CD4-positive, alpha-beta T cell treated with Interleukin-15 for 4 hours (primary cell): Measurements from ENCODE around the gene STRN.
"Not testable (repeated sequence)": the region's sequence is repeated elsewhere in the genome, so short reads cannot be mapped to it uniquely, and the experiment has no call there.

ENCODE experiments used
- DNase-seq: peaks from one replicate; pipeline ENCODE4 v3.0.0-alpha.2; 2020; ENCODE audit warnings: low spot score

STRN gene

GRCh38 chr2:36912695-36913094 is 53.6 kb downstream of the STRN start:
- DNase-seq = no peak

- no peak for DNase-seq
These were observed 55.3 kb downstream of the STRN start for GRCh38 chr2:36911012-36911411.

- no peak for DNase-seq
These were observed 60.1 kb downstream of the STRN start for GRCh38 chr2:36906277-36906676.

- DNase-seq = no peak
These were observed 61.7 kb downstream of the STRN start for GRCh38 chr2:36904636-36905035.

- DNase-seq = no peak
These were observed 63.8 kb downstream of the STRN start for GRCh38 chr2:36902385-36903120.

GRCh38 chr2:36892805-36893204 is 73.5 kb downstream of the STRN start:
- no peak for DNase-seq

GRCh38 chr2:36889795-36890194 is 76.5 kb downstream of the STRN start:
- peak; percentile 13 for DNase-seq

GRCh38 chr2:36887095-36887494 is 79.2 kb downstream of the STRN start:
- not testable (repeated sequence) for DNase-seq

- no peak for DNase-seq
These were observed 79.7 kb downstream of the STRN start for GRCh38 chr2:36886664-36887063.

GRCh38 chr2:36885605-36886004 is 80.7 kb downstream of the STRN start:
- DNase-seq = no peak

- no peak for DNase-seq
These were observed 83.8 kb downstream of the STRN start for GRCh38 chr2:36882532-36882931.

- DNase-seq = no peak
These were observed 84.5 kb downstream of the STRN start for GRCh38 chr2:36881816-36882215.

- DNase-seq = no peak
These were observed 87.9 kb downstream of the STRN start for GRCh38 chr2:36878429-36878828.

GRCh38 chr2:36871068-36871707 is 95.1 kb downstream of the STRN start:
- no peak for DNase-seq

- no peak for DNase-seq
These were observed 96.7 kb downstream of the STRN start for GRCh38 chr2:36869606-36870005.

- no peak for DNase-seq
These were observed 104.4 kb downstream of the STRN start for GRCh38 chr2:36861896-36862295.

- DNase-seq = no peak
These were observed 107.0 kb downstream of the STRN start for GRCh38 chr2:36859366-36859792.

GRCh38 chr2:36858551-36859365 is 107.6 kb downstream of the STRN start:
- no peak for DNase-seq

GRCh38 chr2:36857713-36858112 is 108.6 kb downstream of the STRN start:
- no peak for DNase-seq

GRCh38 chr2:36855429-36855828 is 110.9 kb downstream of the STRN start:
- DNase-seq = no peak

GRCh38 chr2:36854241-36854640 is 112.1 kb downstream of the STRN start:
- DNase-seq = no peak

GRCh38 chr2:36849265-36849664 is 117.1 kb downstream of the STRN start:
- DNase-seq = no peak

- DNase-seq = no peak
These were observed 122.5 kb downstream of the STRN start for GRCh38 chr2:36843838-36844237.
